Measurements from ENCODE around the gene APOLD1. TPM values are rescaled to one million over a fixed set of nuclear protein-coding genes. Genes with fewer than 3 reads are reported as not detected.
A peak's percentile ranks its signal among the peaks of the same experiment; 100 is the strongest.
"Not testable (repeated sequence)": the region's sequence is repeated elsewhere in the genome, so short reads cannot be mapped to it uniquely, and the experiment has no call there.

The APOLD1 gene
- total RNA-seq: 10 to 100 TPM in 1 of 2 donors, 1 to 10 TPM in 1; 8.7 to 42.2 TPM

DNA sequence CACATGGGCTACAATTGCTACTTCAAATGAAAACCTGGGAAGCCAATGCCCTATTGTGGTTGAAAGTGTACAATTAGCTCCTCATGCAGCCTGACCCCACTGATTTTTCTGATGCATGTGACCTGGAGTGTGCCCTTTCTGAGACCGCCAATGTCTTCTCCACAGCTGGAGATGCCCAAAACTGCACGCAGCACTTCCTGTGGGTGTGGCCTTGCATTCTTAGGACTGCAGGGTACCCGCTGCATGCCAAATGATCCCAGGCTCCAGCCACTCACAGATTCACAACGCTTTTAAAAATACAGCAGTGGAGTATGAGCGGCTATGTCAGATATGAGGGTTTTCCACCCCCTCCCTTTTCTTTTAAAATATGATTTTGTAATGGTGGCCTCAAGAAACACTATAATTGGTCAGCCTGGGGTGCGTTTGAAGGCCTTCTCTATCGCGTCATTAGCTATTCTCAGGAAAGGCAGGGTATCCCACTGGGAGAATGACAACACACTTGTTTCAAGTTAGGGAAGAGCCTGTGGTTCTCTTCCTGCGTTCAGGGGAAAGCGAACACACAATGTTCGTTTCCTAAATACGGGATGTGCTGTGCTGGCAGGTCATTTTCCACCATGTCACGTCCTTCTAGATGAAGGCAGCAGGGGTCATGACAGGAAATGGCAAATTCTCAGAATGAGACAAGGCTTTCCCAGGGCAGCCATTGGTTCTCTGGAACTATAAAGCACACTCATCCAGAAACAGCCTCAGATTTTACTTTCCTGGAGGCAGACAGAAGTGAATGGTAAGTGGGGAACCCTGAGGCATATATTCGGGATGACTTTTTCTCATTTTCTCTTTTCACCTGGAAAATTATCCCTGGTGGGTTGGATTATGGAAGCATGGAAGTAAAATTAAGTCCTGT is at the start of gene APOLD1:
APOLD1 (plus strand) TSS at position 749 of the 904 bp plus-strand sequence; CDS start at position 782, 33 bp downstream.
- H3K4me1 Mint-ChIP-seq: peaks cover 21% of the 10 kb centered on the region
- peak within 1 kb of the TSS; percentile 90 for H3K4me3 Mint-ChIP-seq
- no peaks in the 10 kb centered on the region for H3K27me3 Mint-ChIP-seq
- no peaks in the 10 kb centered on the region for H3K9me3 Mint-ChIP-seq
- H3K36me3 Mint-ChIP-seq (ENCODE audit: low read depth): peaks cover 34% of the 10 kb centered on the region
- ATAC-seq (replicated peaks): peak; percentile 62
- H3K27ac Mint-ChIP-seq: peak within 1 kb of the TSS; percentile 83

DNA sequence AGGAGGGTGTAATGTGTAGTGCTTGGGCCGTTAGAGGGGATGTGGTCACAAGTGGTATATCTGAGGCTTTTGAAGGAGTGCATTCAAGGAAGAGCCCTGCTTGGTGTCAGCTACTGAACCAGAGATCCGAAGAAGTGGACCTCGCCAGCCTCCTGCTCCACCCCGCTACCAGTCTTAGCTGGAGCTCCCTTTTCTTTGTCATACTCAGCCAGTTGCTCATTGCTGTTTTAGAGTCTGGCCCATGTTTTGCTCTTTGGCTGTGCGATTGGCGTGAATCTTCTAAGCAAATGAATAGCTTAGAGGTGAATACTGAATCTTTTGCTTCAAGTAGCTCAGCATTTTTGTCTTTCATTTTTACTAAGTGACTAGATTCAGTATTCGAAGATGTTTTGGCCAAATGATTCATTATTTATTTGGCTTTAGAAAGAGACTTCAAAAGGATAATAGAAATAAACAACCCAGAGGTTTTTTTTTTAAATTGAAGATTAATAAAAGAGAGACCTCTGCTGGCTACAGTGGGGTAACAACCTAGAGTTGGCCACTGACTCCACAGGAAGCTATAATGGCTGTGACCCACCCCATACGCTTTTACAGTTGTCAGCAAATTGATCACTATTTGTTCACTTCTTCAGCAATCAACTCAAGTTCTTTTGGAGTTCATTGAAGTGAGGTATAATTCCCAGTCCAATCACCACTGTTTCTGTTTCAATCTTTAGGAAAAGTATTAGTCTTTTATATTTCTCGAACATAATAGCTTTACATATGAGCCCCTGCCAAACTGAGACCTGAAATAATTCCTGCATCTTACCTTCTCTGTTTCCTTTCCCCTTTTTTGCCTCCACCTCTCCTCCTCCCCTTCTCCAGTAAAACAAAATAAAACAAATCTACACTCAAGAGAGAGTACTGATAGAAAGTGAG is 48.4 kb upstream of the APOLD1 start:
- peak overlapping the region; percentile 84 for H3K27ac Mint-ChIP-seq
- H3K36me3 Mint-ChIP-seq (ENCODE audit: low read depth): peaks cover 59% of the 10 kb centered on the region
- peak; percentile 91 for ATAC-seq (replicated peaks)
- H3K9me3 Mint-ChIP-seq: no peaks in the 10 kb centered on the region
- H3K4me1 Mint-ChIP-seq: peaks cover 42% of the 10 kb centered on the region
- H3K4me3 Mint-ChIP-seq: peak overlapping the region; percentile 70
- H3K27me3 Mint-ChIP-seq: no peaks in the 10 kb centered on the region

DNA sequence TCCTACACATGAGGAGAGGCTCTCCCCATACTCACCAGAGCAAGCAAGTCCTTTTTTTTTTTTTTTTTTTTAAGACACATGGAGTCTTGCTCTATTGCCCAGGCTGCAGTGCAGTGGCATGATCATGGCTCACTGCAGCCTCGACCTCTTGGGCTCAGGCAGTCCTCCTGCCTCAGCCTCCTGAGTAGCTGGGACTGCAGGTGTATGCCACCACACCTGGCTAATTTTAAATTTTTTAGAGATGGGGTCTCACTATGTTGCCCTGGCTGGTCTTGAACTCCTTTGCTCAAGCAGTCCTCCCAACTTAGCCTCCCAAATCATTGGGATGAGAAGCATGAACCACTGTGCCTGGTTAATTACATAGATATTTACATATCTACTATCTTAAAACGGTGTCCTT is 47.3 kb upstream of the APOLD1 start:
- Mint-ChIP-seq H3K4me3 (peak overlapping the region; percentile 3), H3K4me1 (peaks cover 40% of the 10 kb centered on the region), H3K36me3 (ENCODE audit: low read depth) (peaks cover 56% of the 10 kb centered on the region)
- H3K9me3 Mint-ChIP-seq; ATAC-seq (replicated peaks); H3K27ac Mint-ChIP-seq; H3K27me3 Mint-ChIP-seq: not testable (repeated sequence)

- Mint-ChIP-seq H3K27ac (no peak overlapping the region), H3K9me3 (no peaks in the 10 kb centered on the region), H3K4me3 (no peak overlapping the region), H3K4me1 (peaks cover 32% of the 10 kb centered on the region), H3K27me3 (no peaks in the 10 kb centered on the region), H3K36me3 (ENCODE audit: low read depth) (peaks cover 69% of the 10 kb centered on the region)
- ATAC-seq (replicated peaks): no peak
These were observed 43.8 kb upstream of the APOLD1 start for GRCh38 chr12:12741660-12742059.

- Mint-ChIP-seq H3K27me3 (no peaks in the 10 kb centered on the region), H3K27ac (no peak overlapping the region), H3K4me1 (peaks cover 17% of the 10 kb centered on the region), H3K4me3 (no peak overlapping the region), H3K9me3 (no peaks in the 10 kb centered on the region), H3K36me3 (ENCODE audit: low read depth) (peaks cover 83% of the 10 kb centered on the region)
- no peak for ATAC-seq (replicated peaks)
These were observed 40.7 kb upstream of the APOLD1 start for GRCh38 chr12:12744546-12745305.

GRCh38 chr12:12745576-12746211 is 39.8 kb upstream of the APOLD1 start:
- no peaks in the 10 kb centered on the region for H3K27me3 Mint-ChIP-seq
- no peak overlapping the region for H3K4me3 Mint-ChIP-seq
- no peak overlapping the region for H3K27ac Mint-ChIP-seq
- peaks cover 82% of the 10 kb centered on the region for H3K36me3 Mint-ChIP-seq (ENCODE audit: low read depth)
- H3K9me3 Mint-ChIP-seq: no peaks in the 10 kb centered on the region
- H3K4me1 Mint-ChIP-seq: peaks cover 17% of the 10 kb centered on the region
- ATAC-seq (replicated peaks): no peak

GRCh38 chr12:12747278-12747677 is 38.2 kb upstream of the APOLD1 start:
- H3K36me3 Mint-ChIP-seq (ENCODE audit: low read depth): peaks cover 86% of the 10 kb centered on the region
- no peaks in the 10 kb centered on the region for H3K9me3 Mint-ChIP-seq
- no peak for ATAC-seq (replicated peaks)
- H3K27me3 Mint-ChIP-seq: no peaks in the 10 kb centered on the region
- H3K4me3 Mint-ChIP-seq: no peak overlapping the region
- peaks cover 17% of the 10 kb centered on the region for H3K4me1 Mint-ChIP-seq
- no peak overlapping the region for H3K27ac Mint-ChIP-seq

GRCh38 chr12:12748044-12748443 is 37.4 kb upstream of the APOLD1 start:
- ATAC-seq (replicated peaks): no peak
- peaks cover 84% of the 10 kb centered on the region for H3K36me3 Mint-ChIP-seq (ENCODE audit: low read depth)
- no peaks in the 10 kb centered on the region for H3K27me3 Mint-ChIP-seq

DNA sequence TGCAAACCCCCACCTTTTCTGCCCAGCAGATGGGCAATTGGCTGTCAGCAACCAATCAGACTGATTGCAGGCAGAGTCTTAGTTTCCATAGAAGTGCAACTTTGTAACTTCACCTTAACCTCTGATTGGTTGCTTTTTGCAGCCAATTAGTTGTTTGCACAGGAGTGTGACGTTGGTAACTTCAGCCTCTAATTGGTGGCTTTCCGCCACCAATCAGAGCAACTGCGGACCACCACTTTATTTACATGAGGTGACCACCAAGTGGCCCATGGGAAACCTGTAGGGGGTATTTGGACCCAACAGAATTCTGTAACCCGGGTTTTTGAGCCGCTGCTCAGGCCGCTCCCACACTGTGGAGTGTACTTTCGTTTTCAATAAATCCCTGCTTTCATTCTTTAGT is 36.0 kb upstream of the APOLD1 start:
- Mint-ChIP-seq H3K4me1 (peaks cover 13% of the 10 kb centered on the region), H3K36me3 (ENCODE audit: low read depth) (peaks cover 74% of the 10 kb centered on the region), H3K4me3 (no peak overlapping the region), H3K27me3 (no peaks in the 10 kb centered on the region), H3K9me3 (no peaks in the 10 kb centered on the region), H3K27ac (no peak overlapping the region)
- ATAC-seq (replicated peaks): no peak

More at GRCh38 chr12:12748044-12748443, 37.4 kb upstream of the APOLD1 start:
- Mint-ChIP-seq H3K9me3 (no peaks in the 10 kb centered on the region), H3K4me3 (no peak overlapping the region), H3K27ac (no peak overlapping the region), H3K4me1 (peaks cover 17% of the 10 kb centered on the region)

- Mint-ChIP-seq H3K4me1 (peaks cover 6% of the 10 kb centered on the region), H3K9me3 (no peaks in the 10 kb centered on the region), H3K27me3 (no peaks in the 10 kb centered on the region), H3K36me3 (ENCODE audit: low read depth) (peaks cover 23% of the 10 kb centered on the region), H3K27ac (no peak overlapping the region), H3K4me3 (no peak overlapping the region)
- no peak for ATAC-seq (replicated peaks)
These were observed 29.5 kb upstream of the APOLD1 start for GRCh38 chr12:12755923-12756322.

DNA sequence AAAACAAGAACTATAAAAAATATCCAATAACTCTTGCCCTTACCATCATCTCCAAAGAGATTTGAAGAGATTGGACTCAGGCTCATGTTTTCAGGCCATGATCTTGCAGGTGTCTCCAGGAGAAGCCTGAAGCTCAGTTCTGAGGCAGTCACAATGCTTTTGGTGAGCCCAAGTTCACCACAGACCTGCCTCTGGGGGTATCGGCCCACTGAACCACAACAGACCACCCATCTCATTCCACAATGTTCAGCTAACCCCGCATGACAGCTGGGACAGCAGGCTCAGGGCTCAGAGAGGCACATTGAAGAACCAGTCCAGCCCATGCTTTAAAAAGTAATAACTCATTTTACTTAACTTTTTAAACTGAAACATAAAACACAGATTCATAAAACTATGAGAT is 28.3 kb upstream of the APOLD1 start:
- H3K27me3 Mint-ChIP-seq: no peaks in the 10 kb centered on the region
- peaks cover 11% of the 10 kb centered on the region for H3K4me1 Mint-ChIP-seq
- no peaks in the 10 kb centered on the region for H3K9me3 Mint-ChIP-seq
- H3K4me3 Mint-ChIP-seq: no peak overlapping the region
- ATAC-seq (replicated peaks): no peak
- H3K27ac Mint-ChIP-seq: no peak overlapping the region
- H3K36me3 Mint-ChIP-seq (ENCODE audit: low read depth): peaks cover 17% of the 10 kb centered on the region

GRCh38 chr12:12759234-12759915 is 26.1 kb upstream of the APOLD1 start:
- H3K27ac Mint-ChIP-seq: no peak overlapping the region
- no peaks in the 10 kb centered on the region for H3K9me3 Mint-ChIP-seq
- ATAC-seq (replicated peaks): no peak
- peaks cover 14% of the 10 kb centered on the region for H3K36me3 Mint-ChIP-seq (ENCODE audit: low read depth)
- H3K4me3 Mint-ChIP-seq: no peak overlapping the region
- peaks cover 11% of the 10 kb centered on the region for H3K4me1 Mint-ChIP-seq
- H3K27me3 Mint-ChIP-seq: no peaks in the 10 kb centered on the region

GRCh38 chr12:12764824-12765223 is 20.6 kb upstream of the APOLD1 start:
- Mint-ChIP-seq H3K4me3 (no peak overlapping the region), H3K36me3 (ENCODE audit: low read depth) (peaks cover 12% of the 10 kb centered on the region), H3K4me1 (peaks cover 9% of the 10 kb centered on the region), H3K27me3 (no peaks in the 10 kb centered on the region), H3K27ac (no peak overlapping the region), H3K9me3 (no peaks in the 10 kb centered on the region)
- ATAC-seq (replicated peaks): no peak
